Memory B cell (primary cell): ENCODE data around the gene HEATR5A.
"Not testable (repeated sequence)": the region's sequence is repeated elsewhere in the genome, so short reads cannot be mapped to it uniquely, and the experiment has no call there.

Experiments used
- ATAC-seq: fragments of 150-1000 bp; cut with Tn5 transposase; 2 replicates; pipeline ENCODE4 v1.10.0; 2021; ENCODE audit warnings: low read depth, mild to moderate bottlenecking, moderate library complexity
- DNase-seq, 2 donors: peaks; one replicate each; pipeline ENCODE4 v3.0.0; 2022; ENCODE audit warnings: low spot score in 2 of 2
- H3K27ac Mint-ChIP-seq: one replicate; pipeline ENCODE4 v1.8.0; 2022; ENCODE audit warnings: mild to moderate bottlenecking, moderate library complexity, mixed read lengths
- H3K27me3 Mint-ChIP-seq: one replicate; pipeline ENCODE4 v1.8.0; 2022; ENCODE audit warnings: mixed read lengths
- H3K36me3 Mint-ChIP-seq: one replicate; pipeline ENCODE4 v1.8.0; 2022; ENCODE audit warnings: mild to moderate bottlenecking, mixed read lengths
- H3K4me1 Mint-ChIP-seq: one replicate; pipeline ENCODE4 v1.8.0; 2022; ENCODE audit warnings: mixed read lengths
- H3K4me3 Mint-ChIP-seq: one replicate; pipeline ENCODE4 v1.8.0; 2022; ENCODE audit warnings: mild to moderate bottlenecking, moderate library complexity, mixed read lengths
- H3K9me3 Mint-ChIP-seq: one replicate; pipeline ENCODE4 v1.8.0; 2022; ENCODE audit warnings: mixed read lengths

HEATR5A gene

GRCh38 chr14:31252865-31253264 lies 167.5 kb downstream of the HEATR5A start:
- H3K36me3 Mint-ChIP-seq, result no peaks in the 10 kb centered on the region
- ATAC-seq, result no peak
- no peaks in the 10 kb centered on the region for H3K9me3 Mint-ChIP-seq
- peaks cover 2% of the 10 kb centered on the region for H3K4me1 Mint-ChIP-seq
- no peak for DNase-seq
- H3K4me3 Mint-ChIP-seq, result no peak overlapping the region
- H3K27ac Mint-ChIP-seq, result no peak overlapping the region
- H3K27me3 Mint-ChIP-seq, result peaks cover 6% of the 10 kb centered on the region

GRCh38 chr14:31251028-31251958 lies 169.1 kb downstream of the HEATR5A start:
- no peaks in the 10 kb centered on the region for H3K36me3 Mint-ChIP-seq
- H3K9me3 Mint-ChIP-seq, result no peaks in the 10 kb centered on the region
- DNase-seq (no peak), ATAC-seq (no peak)
- no peaks in the 10 kb centered on the region for H3K4me1 Mint-ChIP-seq
- H3K27ac Mint-ChIP-seq, result no peak overlapping the region
- no peak overlapping the region for H3K4me3 Mint-ChIP-seq
- H3K27me3 Mint-ChIP-seq, result peaks cover 4% of the 10 kb centered on the region

- no peaks in the 10 kb centered on the region for H3K36me3 Mint-ChIP-seq
- ATAC-seq, result no peak
- no peak overlapping the region for H3K4me3 Mint-ChIP-seq
- H3K4me1 Mint-ChIP-seq, result peaks cover 4% of the 10 kb centered on the region
- H3K9me3 Mint-ChIP-seq, result no peaks in the 10 kb centered on the region
- H3K27ac Mint-ChIP-seq, result no peak overlapping the region
- no peak for DNase-seq
- H3K27me3 Mint-ChIP-seq, result peaks cover 7% of the 10 kb centered on the region
Observed at GRCh38 chr14:31244626-31245025, 175.7 kb downstream of the HEATR5A start.

- H3K27me3 Mint-ChIP-seq, result peaks cover 7% of the 10 kb centered on the region
- H3K9me3 Mint-ChIP-seq, result no peaks in the 10 kb centered on the region
- peaks cover 6% of the 10 kb centered on the region for H3K4me1 Mint-ChIP-seq
- ATAC-seq (no peak), DNase-seq (no peak)
- H3K4me3 Mint-ChIP-seq, result no peak overlapping the region
- H3K36me3 Mint-ChIP-seq, result no peaks in the 10 kb centered on the region
- H3K27ac Mint-ChIP-seq, result peak overlapping the region; percentile 17
Observed at GRCh38 chr14:31243860-31244259, 176.5 kb downstream of the HEATR5A start.

- not testable (repeated sequence) for H3K4me3 Mint-ChIP-seq, H3K27ac Mint-ChIP-seq, H3K9me3 Mint-ChIP-seq, H3K27me3 Mint-ChIP-seq, DNase-seq, ATAC-seq, H3K4me1 Mint-ChIP-seq, H3K36me3 Mint-ChIP-seq
Observed at GRCh38 chr14:31242161-31242940, 178.0 kb downstream of the HEATR5A start.
